Activated CD4-positive, alpha-beta T cell treated with anti-CD3 and anti-CD28 coated beads for 4 hours (primary cell): ENCODE data around the gene OCA2.
"Not testable (repeated sequence)": the region's sequence is repeated elsewhere in the genome, so short reads cannot be mapped to it uniquely, and the experiment has no call there.

ENCODE experiments used
- DNase-seq, 2 donors: peaks; one replicate each; pipeline ENCODE4 v3.0.0-alpha.2; 2020

The OCA2 gene

DNA sequence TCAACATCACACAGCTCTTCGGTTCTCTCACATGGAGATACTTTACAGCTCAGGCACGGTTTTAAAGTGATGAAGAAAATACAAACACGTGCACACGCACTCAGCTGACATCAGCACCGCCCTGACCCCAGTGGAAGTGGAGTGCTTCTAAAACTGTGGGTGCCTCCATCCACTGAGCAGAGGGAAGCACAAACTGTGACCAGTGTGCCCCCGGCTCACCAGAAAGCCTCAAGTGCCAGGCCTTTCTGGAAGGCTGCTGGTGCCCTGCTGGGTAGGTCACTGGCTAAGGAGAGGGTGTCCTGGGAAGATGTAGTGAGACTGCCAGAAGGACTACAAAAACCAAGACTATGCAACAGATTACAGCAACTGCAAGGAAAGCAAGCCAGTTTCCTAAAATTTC lies 78.5 kb downstream of the OCA2 start:
- no peak for DNase-seq

DNA sequence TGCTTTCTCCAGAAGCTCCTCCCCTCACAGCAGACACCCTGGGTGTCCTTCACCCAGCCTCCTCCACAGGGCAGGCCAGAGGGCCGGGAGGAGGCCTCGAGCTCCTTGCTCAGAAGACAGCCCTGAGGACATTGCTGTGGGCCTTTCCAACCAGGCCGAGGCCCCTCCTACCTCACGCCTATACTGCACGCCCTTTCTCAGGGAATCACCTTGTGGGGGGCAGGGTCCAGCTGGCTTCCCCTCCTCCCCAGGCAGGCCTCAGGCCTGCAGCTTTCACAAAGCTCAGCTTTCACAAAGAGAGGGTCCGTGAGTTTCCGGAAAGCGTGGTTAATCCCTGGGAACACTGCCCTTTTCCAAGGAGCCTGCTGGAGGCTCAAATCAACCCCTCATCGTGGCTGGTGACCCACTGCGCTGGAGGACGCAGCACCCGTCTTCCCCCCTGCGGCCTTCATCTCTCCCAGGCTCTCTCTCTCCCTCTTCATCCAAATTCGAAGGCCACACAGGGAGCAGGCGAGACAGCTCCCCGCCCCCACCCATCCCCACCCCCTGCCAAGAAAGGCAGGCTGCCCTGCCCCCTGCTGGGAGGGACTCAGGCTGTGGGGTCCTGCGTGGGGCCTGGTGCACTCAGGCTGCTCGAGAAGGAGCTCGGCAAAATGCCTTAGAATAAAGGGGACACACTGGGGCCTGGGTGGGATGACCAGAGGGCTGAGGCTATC lies 79.4 kb downstream of the OCA2 start:
- no peak for DNase-seq

DNA sequence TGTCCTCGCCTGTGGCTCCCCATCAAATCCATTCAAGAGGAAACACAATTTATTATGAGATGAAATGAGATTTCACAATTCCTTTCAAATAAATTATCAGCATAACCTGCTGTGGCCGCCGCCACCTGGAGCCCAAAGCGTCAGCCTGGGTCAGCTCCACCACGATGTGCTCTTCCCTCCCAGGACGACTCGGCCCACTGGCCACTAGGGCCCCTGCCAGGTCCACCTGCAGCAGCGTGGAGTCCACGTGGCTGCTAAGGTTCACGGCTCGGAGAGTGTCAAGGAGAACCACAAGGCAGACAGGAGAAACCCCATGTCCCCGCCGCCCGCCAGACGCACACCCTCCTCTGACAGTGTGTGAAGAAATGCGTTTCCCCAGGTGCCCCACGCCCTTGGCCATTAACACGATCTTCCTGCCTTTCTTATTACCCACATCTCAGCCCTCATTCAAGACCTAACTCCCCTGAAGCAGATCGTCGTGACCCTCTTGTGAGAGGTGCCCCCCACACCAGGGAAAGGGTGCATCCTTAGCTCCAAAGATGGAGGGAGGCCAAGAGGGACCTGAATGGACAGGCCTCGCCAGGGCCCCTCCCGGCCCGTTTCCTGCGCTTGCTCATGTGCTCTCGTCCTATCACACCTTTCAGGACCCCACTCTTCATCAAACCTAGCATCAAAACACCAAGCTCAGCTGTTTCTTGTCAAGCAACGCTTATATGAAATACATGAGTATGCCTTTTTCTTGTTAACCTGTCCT lies 80.6 kb downstream of the OCA2 start:
- DNase-seq, result no peak

DNA sequence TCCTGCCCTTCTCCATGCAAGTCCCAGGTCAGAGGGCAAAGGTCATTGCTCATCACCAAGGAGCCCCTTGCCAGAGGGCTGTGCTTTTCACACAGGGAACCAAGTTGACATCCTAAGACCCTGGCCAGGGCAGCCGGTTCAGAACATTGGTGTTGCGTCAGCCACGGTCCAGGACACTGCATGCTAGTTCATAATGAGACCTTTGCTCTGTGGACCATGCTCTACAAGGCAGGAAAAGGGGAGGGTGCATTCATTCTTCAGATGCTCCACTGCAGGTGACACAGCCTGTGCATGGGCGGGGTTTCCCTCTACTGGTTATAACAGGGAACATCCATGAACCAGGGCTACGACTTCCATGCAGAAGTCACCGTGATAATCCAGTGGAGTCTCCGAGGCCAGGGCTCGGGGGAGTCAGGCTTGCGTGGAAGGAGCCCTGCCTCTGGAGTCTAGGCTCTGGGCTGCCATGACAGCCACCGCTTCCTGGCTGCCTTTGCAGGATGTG lies 81.6 kb downstream of the OCA2 start:
- DNase-seq, result no peak

DNA sequence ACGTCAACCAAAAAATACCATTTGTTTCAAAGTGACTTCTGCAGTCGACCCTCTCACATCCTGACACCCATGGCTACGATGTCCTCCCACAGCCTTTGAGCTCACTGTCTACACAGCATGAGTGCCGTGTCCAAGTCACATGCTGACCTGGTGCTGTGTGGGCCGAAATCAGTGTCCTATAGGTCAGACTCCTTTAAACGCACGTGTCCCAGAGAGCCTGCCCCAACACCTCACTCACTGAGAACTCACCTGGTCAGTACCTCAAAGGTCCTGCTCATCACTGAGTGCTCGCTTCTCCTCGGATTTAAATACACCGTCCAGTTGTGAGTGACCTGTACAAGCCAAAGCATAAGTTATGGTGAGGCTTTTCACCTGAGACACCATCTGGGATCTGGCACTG lies 83.3 kb downstream of the OCA2 start:
- DNase-seq, result no peak

DNA sequence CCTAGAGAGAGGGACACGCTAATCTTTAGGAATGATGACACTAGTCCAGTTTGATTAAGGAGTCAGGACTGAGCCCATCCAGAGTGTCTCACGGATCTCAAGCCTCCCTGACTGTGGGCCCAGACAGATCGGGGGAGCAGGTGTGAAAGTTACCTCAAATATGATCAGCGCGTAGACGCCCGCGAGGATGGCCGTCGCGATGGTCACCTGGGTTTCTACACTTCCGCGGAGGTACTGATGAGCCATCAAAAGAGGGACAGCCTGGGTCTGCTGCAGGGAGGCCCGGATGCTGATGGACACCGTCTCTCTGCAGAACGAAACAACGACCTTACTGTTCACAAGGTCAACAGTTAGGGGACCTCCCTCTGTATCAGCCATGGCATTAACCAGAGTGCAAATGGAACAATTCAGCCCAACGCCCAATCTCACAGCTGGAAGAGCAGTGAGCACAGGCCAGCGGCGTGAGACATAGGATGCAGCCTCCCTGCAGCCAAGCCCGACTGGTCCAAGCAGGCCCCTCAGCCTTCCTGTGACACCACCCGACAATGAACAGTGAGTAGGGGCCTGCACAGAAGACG lies 84.4 kb downstream of the OCA2 start:
- no peak for DNase-seq

DNA sequence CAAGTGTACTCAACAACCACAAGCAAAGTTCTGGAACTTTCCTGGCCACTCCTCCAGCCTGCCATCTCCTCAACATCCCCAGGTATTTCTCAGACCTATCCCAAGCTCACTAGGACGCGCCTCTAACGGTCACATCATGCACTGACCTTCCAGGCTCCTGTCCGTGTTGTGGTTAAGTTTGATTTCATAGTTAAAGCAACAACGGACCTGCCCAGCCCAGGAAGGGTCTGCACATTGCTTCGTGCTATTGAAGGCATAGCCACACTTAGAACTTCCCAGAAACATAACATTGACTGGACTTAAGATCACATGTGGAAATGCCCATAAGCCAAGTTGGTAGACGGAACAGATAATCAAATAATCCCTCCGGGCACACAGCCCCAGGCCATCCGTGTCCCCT lies 85.1 kb downstream of the OCA2 start:
- DNase-seq, result no peak

DNA sequence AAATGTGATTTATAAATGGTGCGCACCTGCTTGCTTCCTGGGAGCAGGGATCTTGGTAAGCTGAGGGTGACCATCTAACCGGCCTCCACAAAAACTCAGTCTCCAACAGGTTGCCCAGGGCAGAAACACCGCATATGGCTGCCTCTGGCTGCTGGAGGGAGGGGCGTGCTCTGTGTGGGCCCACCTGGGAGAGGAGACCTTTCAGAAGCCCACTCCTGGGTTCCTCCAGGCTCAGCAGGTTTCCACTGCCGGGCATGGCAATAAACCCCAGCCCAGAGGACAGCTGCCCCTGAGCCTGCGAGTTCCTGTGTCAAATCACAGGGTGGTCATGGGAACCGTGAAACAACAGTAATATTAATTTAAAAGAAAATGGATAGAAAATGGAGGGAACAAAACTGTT lies 85.6 kb downstream of the OCA2 start:
- no peak for DNase-seq

DNA sequence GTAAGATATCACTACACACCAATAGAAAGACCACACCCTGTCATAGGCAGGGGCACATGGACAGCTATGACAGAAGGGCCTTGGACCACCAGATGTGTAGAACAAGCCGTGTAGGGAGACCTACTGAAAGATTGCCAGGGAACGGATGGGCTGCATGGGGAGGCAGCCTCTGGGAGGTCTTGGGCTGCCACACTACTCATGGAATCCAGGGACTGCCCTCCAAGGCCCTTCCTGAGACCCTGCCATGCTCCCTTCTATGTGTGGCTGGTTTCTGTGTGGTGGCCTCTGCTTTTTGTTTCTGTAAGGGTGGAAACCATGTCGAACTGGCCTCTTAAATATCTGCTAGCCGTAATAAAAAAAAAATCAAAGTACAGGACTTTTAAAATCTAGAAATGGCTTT lies 86.9 kb downstream of the OCA2 start:
- DNase-seq, result no peak

DNA sequence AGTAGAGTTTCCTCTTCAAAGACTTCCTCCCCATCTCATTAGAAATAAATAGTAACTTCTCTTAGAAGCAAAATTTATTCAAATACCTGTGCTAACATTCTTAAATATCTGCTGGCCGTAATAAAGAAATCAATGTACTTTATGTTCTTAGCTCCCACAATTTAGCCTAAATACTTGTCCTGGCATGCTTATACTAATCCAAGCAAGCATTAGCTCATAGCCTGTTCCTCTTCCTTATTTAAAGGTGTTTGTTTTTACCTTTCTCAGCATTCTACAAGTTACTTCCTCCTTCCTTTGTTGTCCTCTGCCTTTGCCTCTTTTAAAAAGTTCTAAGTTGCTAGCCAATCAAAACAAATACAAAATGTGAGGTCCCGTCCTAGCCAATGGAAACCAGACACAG lies 90.9 kb downstream of the OCA2 start:
- DNase-seq, result not testable (repeated sequence)

DNA sequence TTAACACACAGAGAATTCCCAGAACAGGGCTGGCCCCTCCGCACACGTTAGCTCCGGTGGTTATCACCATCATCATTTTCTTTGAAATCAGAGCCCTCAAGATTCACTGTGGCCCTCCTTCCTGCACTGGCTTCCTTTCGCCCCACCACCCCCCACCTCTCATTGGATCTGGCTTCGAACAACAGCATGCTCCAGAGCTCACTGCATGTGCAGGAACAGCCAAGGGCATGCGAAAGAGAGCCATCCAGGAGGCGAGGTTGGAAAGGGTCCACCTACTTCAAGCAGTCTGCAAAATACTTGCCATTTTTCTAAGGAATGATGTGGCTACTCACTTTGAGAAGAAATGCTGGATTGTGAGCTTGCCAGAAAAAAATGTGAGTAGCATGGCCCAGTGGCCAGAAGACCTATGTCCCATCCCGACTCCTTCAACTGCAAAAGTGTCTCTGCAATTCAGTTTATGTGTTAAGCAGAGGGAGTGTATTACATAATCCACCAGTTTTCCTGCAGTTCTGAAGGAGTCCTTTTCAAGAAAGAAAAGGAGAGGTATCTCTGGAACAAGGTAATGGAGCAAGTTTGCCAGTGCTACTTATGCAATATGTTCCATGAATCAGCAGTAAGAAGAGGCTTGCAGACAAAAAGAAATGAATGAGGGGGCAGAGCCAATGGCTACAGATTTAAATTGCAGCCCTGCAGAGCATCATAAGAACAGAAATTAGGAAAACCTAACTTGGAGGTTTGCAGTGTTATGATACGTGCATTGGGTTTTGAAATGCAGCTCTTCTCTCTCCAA lies 92.8 kb downstream of the OCA2 start:
- DNase-seq, result no peak

DNA sequence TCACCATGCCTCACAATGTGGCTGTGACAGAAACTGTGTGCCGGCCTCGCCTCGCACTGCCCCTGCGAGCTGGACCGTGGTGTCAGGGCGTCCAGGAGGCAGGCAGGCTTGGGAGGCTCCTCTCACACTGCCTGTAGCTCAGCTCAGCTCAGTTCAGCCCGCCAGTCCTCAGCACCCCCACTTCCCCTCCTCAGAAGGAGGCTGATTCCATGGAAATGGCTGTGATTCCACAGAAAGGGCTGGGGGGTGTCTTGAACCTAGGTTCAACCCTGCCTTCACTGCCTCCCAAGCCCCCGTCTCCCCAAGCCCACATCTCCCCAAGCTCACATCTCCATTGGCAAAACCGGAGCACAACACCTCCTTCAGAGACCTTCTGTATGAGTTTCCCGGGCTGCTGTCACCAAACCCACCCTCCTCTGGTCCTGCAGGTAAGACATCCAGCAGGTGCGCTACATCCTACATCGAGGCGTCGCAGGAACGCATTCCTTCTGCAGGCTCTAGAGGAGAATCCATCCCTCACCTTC lies 94.0 kb downstream of the OCA2 start:
- no peak for DNase-seq

DNA sequence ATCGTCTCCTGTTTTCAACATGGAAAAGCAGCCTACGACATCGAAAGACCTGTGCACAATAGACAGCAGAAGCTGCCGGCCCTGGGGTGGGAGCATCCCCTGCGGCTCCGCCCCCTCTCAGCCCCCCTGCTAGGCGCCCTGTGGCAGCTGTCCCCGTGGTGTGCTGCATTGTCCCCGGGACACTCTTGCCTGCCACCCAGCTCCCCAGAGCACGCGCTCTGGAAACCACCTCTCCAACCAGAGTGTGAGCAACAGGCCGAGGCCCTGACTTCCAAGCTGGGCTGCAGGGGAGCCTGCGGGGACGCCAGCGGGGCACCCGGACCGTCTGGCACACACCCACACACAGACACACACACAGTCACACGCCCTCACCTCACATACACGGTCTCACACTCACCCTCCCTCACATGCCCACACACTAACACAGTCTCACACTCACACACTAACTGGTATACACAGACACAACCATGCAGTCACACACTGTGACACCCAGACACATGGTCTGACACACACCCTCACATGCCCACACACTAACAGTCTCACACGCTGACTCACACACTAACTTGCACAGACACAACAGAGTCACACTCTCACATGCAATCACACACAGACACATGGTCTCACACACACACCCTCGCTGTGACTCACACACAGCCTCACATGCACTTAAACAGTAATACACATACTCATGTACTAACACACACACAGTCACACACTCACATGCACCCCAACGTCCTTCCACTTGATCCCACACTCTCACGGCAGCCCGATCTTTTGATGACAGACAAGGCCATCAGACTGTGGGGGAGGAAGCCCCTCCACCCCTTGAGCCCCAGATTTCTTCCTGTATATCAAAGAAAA lies 94.7 kb downstream of the OCA2 start:
- no peak for DNase-seq

DNA sequence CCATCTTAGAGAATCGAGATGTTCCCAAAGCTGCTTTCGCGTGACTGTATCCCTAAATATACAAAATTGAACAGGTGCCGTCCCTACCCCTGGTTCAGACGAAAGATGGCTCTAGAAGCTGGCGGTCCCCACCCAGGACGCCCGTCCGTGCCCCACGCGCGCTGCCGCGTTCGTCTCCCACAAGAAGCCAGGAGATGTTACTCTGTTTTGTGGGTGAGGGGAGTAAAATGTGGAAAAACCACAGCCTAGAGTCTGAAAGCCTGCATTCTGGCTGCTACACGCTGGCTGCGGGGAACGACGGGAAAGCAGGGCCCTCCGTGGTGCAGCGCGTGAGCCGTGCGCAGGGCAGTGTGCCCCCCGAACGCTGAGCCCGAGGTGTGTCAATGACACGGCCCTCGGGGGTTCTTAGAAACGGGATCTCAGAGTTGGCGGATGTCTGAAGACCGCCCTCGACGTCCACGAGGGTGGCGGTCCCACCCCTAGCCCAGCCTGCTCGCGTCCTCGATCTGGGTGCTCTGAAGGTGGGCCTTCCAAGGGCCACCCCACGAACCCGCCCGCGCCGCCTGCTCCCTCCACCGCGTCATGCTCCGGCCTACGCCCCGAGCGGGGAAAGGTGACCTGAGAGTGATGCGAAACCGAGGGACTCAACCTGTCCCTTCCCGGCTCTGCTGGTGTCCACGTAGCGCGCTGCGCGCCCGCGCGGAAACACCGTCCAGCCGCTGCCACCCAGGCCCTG lies 95.6 kb downstream of the OCA2 start:
- no peak for DNase-seq

DNA sequence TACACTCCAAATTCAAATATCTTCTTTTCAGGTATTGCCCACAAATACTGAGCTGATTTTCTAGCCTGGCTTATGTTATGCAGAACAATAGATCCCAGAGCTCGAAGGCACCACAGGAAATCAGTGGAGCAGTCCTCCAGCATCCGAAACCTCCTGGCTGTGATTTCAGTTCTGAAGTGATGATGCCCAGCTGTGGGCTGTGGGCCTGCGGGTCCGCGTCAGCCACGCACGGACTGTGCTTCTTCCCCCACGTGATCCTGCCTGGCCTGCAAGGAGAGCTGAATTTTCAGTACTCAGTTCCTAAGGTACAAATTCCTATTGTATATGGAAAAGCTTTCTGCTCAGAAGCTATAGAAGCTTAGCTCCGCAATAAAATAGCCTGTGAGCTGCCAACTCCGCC lies 96.2 kb downstream of the OCA2 start:
- no peak for DNase-seq

DNA sequence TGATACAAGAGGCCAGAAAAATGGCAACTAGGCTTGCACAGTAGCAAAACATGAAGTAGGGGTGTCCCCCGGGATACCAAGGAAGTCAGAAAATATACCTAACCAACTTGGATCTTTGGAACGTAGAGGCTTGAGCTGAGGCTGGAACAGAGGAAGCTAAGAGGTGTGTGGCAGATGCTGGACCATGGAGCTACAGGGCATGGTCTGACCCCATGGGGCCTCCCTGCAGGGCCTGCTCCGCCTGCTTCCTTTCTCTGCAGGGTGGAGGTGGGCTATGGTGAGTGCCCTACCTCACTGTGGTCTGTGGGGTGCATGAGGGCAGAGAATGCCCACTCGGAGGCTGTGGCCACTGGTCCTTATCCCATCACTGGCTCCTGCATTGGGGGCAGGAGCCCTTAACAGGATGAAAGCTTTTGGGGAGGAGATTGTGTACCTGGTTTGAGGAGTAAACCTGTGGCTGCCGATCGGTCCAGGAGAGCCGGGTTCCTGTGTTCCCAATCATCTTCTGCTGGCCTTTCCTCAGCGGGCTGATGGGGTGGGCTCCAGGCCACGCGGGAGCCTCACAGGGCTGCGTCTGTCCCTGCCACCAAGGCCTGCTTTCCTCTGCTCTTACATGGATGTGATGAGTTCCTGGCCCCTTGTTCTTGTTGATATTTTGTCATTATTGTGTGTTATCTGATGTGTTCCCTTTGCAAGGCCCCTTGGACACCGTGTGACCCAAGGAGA lies 96.8 kb downstream of the OCA2 start:
- no peak for DNase-seq

DNA sequence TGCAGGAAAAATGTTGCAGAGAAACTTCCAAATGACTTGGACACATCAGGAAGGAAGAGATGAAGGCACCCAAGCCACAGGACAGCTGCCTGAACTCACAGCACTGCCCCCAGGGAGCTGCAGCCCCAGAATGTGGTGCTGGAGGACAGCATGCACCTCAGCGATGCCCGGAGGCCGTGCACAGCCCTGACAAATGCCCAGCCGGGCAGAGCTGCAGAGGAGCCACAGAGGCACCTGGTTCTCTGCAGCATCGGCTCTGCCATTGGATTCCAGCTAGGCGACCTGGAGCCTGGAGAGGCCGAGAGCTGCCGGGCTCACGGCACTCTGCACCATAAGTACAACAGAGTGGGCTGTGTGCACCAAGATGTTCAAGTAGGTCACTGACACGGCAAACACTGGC lies 97.5 kb downstream of the OCA2 start:
- DNase-seq, result no peak

DNA sequence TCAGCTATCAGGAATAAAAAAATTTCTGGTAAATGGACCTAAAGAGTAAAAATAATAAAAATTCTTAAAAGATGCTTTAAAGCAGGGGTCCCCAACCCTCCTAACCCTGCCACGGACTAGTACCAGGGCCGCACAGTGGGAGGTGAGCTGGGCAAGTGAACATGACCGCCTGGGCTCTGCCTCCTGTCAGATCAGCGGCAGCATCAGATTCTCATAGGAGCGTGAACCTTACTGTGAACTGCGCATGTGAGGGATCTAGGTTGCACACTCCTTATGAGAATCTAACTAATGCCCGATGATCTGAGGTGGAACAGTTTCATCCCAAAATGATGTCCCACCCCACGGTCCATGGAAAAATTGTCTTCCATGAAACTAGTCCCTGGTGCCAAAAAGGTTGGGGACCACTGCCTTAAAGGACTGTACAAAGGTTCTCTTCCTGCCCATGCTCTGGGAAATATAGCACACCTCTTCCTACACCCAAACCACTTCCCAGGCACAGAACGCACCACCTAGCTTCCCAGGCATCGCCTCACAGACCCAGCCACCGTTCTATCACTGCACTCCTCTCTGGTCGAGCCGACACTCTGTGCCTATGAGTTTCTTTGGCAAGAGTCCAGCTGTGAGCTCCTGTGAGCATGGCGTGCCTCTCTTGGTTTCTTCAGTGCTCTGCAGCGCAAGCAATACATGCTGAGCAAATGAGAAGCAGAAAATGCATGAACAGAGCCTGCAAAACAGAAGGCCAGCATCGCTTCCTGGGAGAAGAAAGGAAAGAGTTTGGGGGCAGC lies 104.9 kb downstream of the OCA2 start:
- no peak for DNase-seq

DNA sequence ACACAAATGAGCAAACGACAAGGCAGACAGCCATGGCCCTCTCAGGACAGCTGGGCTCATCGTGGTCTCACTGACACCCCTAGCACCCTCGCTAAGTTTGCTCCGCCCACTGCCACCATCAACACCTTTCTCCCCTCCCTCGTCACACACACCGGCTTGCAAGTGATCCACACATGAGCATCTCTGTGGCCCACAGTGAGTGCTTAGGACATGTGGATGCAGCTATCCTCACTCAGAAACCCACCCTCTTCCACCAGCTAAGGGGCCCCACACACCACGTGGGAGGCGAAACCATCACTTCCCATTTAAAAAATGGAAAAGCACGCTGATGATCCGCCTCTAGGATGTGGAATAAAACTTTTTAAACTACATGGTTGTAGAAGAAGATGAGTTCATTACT lies 105.6 kb downstream of the OCA2 start:
- DNase-seq, result no peak
